Measurements from ENCODE around the gene ITSN2.

- TF ChIP-seq CTCF (IDR thresholded peaks at IDR 0.05): no peak
- no peak for TF ChIP-seq POLR2A (IDR thresholded peaks at IDR 0.05)
Observed at GRCh38 chr2:24158131-24158530, 202.2 kb downstream of the ITSN2 start.
